Activated T-cell treated with anti-CD3 and anti-CD28 coated beads for 48 hours (primary cell): ENCODE results near the gene DPRX.

ENCODE experiments used
- DNase-seq: peaks from one replicate; pipeline ENCODE4 v3.0.0-alpha.2; 2020; ENCODE audit warnings: low read depth

Gene DPRX

GRCh38 chr19:53631949-53632407, at the start of gene DPRX:
DPRX (plus strand) TSS chr19:53631999; CDS start chr19:53632107, 108 bp downstream.
- no peak for DNase-seq

GRCh38 chr19:53583181-53583580, 48.6 kb upstream of the DPRX start:
- no peak for DNase-seq

- no peak for DNase-seq
These were observed 45.5 kb upstream of the DPRX start for GRCh38 chr19:53586277-53586691.

GRCh38 chr19:53594811-53595509, 36.8 kb upstream of the DPRX start:
- DNase-seq: no peak

- no peak for DNase-seq
These were observed 36.3 kb upstream of the DPRX start for GRCh38 chr19:53595510-53595867.

- DNase-seq: no peak
These were observed 35.7 kb upstream of the DPRX start for GRCh38 chr19:53596056-53596455.

- DNase-seq: no peak
These were observed 34.8 kb upstream of the DPRX start for GRCh38 chr19:53597023-53597422.

- no peak for DNase-seq
These were observed 33.4 kb upstream of the DPRX start for GRCh38 chr19:53598361-53598760.

GRCh38 chr19:53600217-53600616, 31.6 kb upstream of the DPRX start:
- DNase-seq: no peak

GRCh38 chr19:53606031-53606430, 25.8 kb upstream of the DPRX start:
- no peak for DNase-seq

- no peak for DNase-seq
These were observed 23.4 kb upstream of the DPRX start for GRCh38 chr19:53608381-53608780.

- no peak for DNase-seq
These were observed 18.9 kb upstream of the DPRX start for GRCh38 chr19:53612762-53613526.

- no peak for DNase-seq
These were observed 9.7 kb upstream of the DPRX start for GRCh38 chr19:53621885-53622740.

- no peak for DNase-seq
These were observed 6.8 kb upstream of the DPRX start for GRCh38 chr19:53624771-53625545.

GRCh38 chr19:53626486-53626885, 5.3 kb upstream of the DPRX start:
- DNase-seq: no peak

GRCh38 chr19:53626976-53627375, 4.8 kb upstream of the DPRX start:
- no peak for DNase-seq

GRCh38 chr19:53634768-53635167, 3.0 kb downstream of the DPRX start:
- no peak for DNase-seq

- no peak for DNase-seq
These were observed 7.7 kb downstream of the DPRX start for GRCh38 chr19:53639471-53639870.

GRCh38 chr19:53642381-53643099, 10.7 kb downstream of the DPRX start:
- DNase-seq: no peak

- no peak for DNase-seq
These were observed 12.4 kb downstream of the DPRX start for GRCh38 chr19:53644061-53644816.
